GM19438 (cell line): ENCODE measurements around the gene C8A.

ENCODE experiments used
- ATAC-seq: cut with Tn5 transposase; IDR thresholded peaks from one replicate; pipeline ENCODE4 v1.9.1; 2021; ENCODE audit warnings: low read depth; ENCODE audit not compliant: unreplicated experiment

C8A gene

GRCh38 chr1:56880774-56881173 lies 26.2 kb downstream of the C8A start:
- no peak for ATAC-seq

- no peak for ATAC-seq
These were observed 26.8 kb downstream of the C8A start for GRCh38 chr1:56881417-56881816.

- no peak for ATAC-seq
These were observed 35.6 kb downstream of the C8A start for GRCh38 chr1:56890229-56890628.

- no peak for ATAC-seq
These were observed 39.4 kb downstream of the C8A start for GRCh38 chr1:56894014-56894413.

GRCh38 chr1:56897150-56898004 lies 42.8 kb downstream of the C8A start:
- no peak for ATAC-seq

GRCh38 chr1:56898005-56898373 lies 43.4 kb downstream of the C8A start:
- no peak for ATAC-seq

GRCh38 chr1:56898879-56899278 lies 44.3 kb downstream of the C8A start:
- ATAC-seq, result no peak

- no peak for ATAC-seq
These were observed 47.1 kb downstream of the C8A start for GRCh38 chr1:56901716-56902115.

GRCh38 chr1:56903778-56904177 lies 49.2 kb downstream of the C8A start:
- no peak for ATAC-seq

GRCh38 chr1:56904663-56905397 lies 50.2 kb downstream of the C8A start:
- no peak for ATAC-seq

- ATAC-seq, result no peak
These were observed 51.1 kb downstream of the C8A start for GRCh38 chr1:56905667-56906066.

- ATAC-seq, result no peak
These were observed 54.1 kb downstream of the C8A start for GRCh38 chr1:56908619-56909221.

GRCh38 chr1:56910441-56910985 lies 55.9 kb downstream of the C8A start:
- ATAC-seq, result no peak

GRCh38 chr1:56911098-56911938 lies 56.7 kb downstream of the C8A start:
- no peak for ATAC-seq

- no peak for ATAC-seq
These were observed 57.7 kb downstream of the C8A start for GRCh38 chr1:56912325-56912724.

GRCh38 chr1:56915960-56916359 lies 61.4 kb downstream of the C8A start:
- no peak for ATAC-seq

- ATAC-seq, result no peak
These were observed 62.0 kb downstream of the C8A start for GRCh38 chr1:56916630-56917029.

- ATAC-seq, result no peak
These were observed 62.8 kb downstream of the C8A start for GRCh38 chr1:56917356-56917755.

GRCh38 chr1:56920591-56921001 lies 66.0 kb downstream of the C8A start:
- no peak for ATAC-seq

GRCh38 chr1:56921479-56921878 lies 66.9 kb downstream of the C8A start:
- no peak for ATAC-seq
